Activated CD8-positive, alpha-beta memory T cell treated with anti-CD3 and anti-CD28 coated beads for 48 hours (primary cell): Measurements from ENCODE around the gene CLSTN2.

Experiments used
- DNase-seq, 3 experiments: peaks; one replicate each; pipeline ENCODE4 v3.0.0-alpha.2; 2020; ENCODE audit warnings: low read depth in 2 of 3, low spot score in 2 of 3

CLSTN2 gene

DNA sequence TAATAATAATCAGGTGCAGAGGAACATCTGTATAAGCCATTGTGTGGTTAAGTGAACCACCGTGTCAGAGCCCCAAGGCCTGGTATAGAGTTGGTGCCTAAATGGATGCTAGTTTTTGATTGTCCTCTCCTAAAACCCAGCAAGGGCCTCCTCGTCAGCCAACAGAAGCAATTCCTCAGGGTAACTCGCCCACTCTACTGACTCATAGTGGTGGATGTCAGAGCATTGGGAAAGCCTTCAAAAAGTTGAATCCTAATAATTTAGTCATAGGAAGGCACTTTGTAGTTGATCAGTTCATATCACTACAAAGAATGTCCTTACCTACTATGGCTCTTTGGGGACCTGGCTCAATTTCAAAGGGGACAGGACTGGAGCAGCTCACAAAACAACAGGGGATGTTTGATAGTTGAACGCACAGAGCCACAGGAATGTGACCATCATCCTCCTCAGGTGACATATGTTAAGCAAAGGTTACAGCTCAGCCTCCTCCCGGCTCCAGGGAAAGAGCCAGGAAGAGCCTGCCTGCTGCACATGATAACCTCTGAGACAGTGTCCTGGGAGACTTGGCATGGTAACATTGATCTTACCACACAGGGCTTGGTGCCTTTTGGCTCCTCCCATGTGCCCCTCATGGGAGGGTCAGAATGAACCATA lies 338.7 kb downstream of the CLSTN2 start:
- no peak for DNase-seq

DNA sequence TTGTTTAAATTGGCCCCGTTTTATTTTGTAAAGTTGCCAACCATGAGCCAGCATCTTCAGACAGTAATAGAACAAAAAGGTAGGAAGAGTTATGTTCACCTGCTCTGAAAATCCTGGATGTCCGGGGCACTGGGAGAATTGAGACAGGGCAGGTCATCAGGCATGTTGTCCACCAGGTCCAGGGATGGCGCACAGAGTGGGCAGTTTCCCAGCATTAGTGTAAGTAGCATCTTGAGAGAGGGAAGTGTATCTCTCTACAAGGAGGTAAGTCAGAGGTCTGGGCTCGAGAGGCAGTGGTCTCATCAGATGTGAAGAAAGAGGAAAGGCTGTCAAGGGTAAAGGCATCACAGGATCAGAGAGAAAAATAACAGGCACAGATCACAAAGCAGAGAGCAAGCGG lies 339.4 kb downstream of the CLSTN2 start:
- DNase-seq, result no peak

DNA sequence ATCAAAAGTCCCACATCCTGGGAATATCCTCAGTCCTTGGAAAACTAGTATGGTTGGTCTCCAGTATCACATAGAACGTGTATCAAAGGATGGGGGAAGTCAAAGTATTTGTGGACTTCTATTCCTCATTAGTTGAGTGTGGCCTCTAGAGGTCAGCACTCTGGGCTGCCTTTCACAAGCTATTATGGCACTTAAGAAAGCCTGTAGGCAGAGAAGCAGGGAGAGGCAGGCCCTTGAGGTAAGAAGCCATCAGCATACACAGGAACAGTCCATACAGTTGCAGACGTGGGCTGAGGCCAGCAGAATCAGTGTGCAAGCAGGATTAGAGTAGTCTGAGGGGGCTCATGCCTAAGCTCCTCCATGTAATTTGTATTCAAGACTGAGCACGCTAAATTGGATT lies 341.7 kb downstream of the CLSTN2 start:
- DNase-seq, result no peak

DNA sequence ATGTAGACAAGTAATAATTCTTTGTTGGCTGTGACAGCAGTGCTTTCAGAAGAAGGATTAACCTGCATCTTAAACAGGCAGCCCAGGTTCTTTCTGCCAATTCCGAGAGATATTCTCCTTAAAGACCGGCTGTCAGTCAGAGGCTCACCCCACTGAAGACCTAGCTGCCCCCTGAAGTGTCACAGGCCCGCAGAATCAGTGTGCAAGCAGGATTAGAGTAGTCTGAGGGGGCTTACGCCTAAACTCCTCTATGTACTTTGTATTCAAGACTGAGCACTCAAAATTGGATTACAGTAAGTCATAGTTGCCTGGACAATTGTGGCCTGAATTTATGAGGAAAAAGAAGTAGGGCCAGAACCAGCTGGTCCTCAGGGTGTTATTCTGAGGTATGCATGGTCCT lies 342.9 kb downstream of the CLSTN2 start:
- no peak for DNase-seq

DNA sequence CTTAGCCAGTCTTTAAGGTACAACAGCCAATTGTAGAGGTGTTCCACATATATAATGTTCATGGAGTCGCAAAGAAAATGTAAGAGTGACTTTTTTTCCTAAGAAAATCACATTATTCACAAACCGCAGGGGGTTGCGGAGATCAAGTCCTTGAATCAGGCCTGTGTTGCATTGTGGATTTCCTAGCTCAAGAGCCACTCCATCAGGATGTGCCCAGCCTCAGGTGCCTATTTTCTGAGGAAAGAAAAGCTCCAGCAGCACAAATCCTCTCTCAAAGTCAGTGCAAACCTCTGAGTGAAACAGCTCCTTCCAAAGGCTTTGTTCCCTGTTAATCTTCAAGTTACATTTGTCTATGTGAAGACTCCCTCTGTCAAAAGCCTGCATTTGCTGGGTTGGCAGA lies 349.4 kb downstream of the CLSTN2 start:
- no peak for DNase-seq

DNA sequence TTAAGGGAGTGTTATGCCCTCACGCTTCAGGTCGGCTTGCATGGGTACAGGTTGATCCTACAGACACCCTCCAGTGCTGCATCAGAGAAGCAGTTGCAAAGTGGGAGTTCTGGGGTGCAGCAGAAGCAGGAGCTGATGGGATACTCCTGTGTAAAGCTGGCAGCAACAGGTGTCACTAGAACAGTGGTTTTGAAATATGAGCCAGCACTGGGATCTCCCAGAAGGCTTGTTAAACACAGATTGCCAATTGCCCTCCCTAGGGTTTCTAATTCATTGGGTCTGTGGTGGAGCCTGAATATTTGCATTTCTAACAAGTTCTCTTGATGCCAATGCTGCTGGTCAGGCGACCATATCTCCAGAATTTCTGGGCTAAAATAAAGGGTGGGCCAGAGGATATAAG lies 350.4 kb downstream of the CLSTN2 start:
- DNase-seq, result no peak

DNA sequence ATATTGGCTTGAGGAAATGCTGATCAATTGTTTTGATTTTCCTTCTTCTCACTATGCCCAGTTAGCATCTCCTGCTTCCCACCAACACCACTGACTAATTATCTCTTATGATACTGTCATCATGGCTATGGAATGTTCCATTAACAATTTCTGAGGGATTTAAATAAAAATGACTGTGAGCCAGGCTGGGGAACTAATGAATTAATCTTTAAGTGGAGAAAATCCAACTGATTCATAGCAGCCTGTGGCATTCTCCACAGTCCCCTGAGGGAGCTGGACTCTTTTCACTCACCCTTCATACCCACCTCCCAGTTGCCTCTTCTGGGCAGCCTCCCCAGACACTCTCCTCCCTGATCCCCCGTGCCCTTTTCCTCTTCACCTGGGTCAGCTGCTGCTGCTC lies 353.6 kb downstream of the CLSTN2 start:
- DNase-seq, result no peak

DNA sequence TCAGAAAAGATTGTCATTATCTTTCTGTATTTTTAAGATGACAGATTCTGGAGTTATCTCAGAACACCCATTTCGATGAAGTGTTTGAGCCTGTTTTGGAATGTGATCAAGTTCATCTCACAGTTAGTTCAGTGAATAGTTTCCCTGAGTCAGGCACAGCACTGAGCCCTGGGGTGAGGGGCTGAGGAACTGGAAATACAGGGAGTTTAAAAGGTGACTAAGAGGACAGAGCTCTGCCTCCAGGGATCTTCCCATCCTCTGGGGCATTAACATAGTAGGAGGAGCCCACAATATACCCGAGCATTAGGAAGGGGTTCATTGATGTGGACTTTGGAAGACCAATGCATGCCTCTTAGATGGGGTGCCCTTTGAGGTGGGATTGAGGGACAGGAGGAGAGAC lies 355.1 kb downstream of the CLSTN2 start:
- DNase-seq, result no peak

DNA sequence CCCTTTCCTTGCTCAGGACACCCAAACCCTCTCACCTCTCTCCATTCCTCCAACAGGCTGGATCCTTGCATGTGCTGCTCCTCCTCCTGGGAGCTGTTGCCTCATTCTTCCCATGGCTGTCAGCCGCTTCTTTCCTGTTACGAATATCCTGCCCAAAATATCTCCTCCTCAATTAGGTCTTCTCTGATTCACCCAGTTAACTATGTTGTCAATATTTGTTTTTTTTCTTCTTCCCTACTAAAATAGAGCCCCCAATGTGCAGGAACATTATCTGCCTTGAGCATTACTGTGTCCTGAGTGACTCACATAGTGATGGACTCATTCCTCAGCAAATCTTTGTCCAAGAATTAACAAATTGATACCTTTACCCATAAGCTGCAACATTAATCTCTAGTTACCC lies 357.2 kb downstream of the CLSTN2 start:
- no peak for DNase-seq

DNA sequence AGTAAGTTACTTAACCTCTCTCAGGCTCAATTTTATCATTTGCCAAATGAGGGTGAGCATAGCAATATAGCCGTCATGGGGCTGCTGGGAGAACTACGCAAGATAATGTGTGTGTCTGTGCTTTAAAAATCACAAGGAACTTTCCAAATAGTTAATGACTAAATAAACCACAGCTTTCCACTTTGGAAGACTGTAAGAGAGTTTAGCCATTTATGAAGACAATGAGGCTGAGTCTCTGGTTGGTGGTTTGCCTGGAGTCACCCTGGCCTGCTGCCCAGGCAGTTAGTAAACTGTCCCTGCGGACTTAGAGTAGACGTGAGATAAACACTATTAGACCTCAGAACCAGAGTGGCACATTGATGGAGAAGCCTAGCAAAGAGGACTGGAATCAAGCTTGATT lies 357.7 kb downstream of the CLSTN2 start:
- DNase-seq, result no peak

DNA sequence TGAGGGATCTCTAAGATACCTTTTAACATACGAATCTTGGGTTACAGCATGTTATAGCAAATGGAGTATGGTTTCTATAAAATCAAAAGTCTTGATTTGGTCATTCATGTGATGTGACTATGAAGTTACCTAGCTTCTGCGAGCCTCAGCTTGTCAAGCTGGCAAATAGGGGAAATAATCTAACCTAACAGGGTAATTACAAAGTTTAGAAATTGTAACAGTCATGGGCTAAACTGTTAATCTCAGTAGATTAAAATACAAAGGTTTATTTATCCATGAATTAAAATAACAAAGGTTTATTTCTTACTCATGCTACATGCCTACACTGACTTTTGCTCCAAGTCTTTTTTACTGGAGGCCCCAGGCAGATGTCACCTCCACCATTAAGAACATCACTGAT lies 359.1 kb downstream of the CLSTN2 start:
- DNase-seq, result no peak

DNA sequence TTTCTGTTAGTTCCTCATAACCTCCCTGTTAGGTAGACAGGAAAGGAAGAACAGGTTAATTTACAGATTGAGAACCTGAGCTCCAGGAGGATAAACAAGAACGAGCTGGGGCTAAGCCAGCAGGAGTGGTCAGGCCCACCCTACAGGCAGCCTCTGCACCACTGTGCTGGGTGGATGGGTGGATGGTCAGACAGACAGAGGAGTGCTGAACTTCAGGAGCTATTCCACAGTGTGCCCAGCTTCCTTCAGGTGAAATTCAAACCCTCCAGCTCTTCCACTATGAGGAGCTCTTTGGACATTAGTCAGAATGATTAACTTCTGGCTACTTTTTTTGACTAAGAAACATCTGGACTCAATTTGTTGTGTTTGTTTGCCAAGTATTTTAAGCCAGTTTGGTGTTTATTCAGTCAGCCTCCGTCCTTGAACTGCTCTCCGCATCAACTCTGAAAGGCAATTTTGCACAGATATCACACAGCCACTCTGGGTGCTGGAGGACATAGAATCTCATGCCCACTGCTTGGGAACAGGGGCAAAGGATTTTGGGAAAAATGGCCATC lies 361.9 kb downstream of the CLSTN2 start:
- no peak for DNase-seq

DNA sequence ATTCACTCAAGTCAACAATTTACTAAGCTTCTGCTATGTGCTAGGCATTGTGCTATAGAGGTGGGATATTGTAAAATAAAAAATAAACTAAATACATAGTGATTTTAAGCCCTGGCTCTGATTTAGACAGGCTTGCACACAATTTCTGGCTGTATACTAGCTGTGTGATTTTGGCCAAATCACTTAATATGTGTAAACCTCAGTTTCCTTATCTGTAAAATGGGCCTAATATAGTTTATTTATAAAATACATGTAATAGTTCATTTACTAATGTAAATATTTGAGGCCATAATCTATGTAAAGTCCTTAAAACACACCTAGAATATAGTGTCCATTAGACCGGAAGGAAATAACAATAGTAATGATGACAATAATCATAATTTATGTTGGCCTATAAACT lies 363.1 kb downstream of the CLSTN2 start:
- no peak for DNase-seq

DNA sequence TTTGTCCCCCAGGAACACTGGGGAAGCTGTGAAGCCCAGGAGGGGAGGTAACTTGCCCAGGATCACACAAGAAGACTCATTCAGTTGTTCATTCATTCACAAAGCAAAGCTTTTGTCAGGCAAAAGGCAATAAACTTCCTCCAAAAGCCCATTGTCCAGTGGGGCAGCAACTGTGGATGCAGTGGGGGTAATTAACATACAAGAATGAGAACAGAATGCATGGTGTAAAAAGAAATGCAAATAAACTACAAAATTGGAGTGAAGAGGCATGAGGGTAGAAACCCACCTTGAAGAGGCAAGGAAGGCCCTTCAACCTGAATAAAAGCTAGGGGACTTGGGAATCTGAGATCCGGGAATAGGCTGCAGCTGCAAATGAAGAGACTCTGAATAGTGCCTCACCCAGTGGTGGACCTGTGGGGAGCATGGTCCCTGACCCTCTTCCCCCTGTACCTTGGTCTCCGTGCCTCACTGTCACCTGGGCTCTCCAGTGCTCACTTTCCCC lies 363.6 kb downstream of the CLSTN2 start:
- DNase-seq, result no peak

DNA sequence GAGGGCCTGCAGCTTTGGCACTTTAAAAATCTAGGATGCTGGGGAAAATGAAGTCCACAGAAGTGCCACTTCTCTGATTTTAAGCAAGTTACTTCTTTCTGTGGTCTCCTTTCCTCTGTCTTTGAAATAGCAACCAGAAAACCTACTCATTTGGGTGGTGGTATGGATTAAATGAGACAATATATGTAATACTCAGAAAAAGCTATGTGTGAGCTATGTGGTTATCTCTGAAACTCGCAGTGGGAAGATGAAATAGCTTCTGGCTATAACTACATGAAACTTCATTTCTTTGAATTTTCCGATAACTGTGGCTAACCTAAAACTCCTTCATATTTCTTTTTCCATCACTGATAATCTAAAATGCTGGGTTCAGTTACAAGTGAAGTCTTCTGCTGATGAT lies 368.9 kb downstream of the CLSTN2 start:
- no peak for DNase-seq

DNA sequence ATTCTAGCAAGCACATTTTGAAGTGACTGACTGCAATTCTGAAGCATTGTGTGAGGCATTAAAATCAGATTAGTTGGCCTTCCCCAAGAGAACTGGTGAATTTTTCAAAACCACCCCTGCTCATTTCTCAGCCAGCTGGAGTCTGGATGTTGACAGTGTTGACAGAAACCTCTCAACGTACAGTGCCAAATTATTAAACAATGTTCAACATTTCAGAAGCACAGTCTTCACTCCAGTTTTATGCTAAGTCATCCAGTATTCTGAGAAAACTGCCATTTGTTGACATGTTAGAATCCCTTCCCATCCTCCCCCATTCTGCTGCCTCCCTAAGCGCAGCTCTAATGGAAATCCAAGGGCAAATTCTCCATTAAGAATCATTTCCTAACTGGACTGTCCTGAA lies 373.6 kb downstream of the CLSTN2 start:
- DNase-seq, result no peak

DNA sequence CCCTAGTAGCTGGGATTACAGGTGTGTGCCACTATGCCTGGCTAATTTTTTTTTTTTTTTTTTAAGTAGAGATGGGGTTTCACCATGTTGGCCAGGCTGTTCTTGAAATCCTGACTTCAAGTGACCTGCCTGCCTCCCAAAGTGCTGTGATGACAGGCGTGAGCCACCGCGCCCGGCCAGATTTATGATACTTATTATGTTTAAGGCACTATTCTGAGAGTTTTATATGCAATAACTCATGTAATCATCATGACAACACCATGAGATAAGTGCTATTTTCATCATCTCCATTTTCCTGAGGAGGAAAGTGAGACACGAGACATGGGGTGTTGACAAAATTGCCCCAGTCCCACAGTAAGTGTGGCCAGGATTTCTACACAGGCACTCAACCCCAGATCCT lies 376.4 kb downstream of the CLSTN2 start:
- DNase-seq, result no peak

DNA sequence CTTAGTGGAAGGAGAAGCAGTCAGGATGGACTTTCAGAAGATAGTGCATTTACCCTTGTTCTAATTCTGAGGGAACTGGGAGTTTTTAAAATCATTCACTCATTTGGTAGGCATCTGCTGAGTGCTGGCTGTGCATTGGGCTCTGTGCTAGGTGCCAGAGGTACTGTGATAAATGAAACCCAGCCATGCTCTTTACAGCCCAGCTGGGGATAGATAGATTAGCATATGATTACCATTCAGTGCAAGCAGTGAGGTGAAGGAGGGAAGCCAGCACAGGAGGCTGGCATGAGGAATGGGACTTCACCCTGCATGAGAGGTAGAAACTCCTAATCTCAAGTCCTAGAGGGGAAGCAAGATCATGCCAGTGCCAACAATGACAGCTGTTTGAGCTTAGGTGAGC lies 381.0 kb downstream of the CLSTN2 start:
- no peak for DNase-seq

DNA sequence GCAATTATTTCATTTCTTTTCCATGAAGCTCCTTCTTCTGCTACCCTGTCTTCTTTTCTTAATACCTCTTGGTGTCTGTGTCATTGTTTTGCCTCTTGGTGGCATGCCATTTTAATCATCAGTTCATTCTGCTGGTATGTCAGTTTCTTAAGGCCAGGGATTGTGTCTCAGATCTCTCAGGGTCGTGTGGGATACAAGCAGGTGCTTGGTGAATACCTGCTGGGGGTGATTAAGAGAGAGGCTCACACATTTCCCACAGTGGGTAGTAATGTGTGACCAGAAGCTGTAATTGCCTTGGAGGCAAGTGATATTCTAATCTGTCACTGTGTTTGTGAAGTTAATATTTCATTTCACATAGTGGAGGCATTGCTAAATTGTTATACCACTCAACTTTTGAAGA lies 381.5 kb downstream of the CLSTN2 start:
- DNase-seq, result no peak

DNA sequence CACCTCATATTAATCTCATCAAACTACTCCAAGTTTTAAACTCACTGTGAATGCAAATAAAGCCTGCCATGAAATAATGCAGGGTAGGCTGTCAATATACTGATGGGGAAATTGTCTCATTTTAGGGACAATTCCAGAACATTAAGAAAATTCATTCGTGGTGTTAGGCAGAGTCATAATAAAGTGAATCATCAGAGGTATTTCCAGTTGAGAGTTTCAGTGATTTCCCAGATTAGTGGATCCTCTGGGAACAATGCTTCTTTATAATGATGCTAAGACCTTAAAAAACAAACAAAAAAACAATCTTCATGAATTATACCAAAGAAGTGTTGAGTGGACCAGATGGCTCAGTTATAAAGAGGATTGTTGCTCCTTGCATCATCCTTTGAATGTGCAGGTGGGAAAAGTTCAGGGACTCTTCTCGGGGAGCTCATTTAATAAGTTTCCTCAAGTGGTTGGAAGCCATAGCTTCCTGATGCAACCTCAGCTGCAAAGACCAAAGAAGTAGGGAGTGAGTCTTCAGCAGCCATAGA lies 381.9 kb downstream of the CLSTN2 start:
- DNase-seq, result no peak

DNA sequence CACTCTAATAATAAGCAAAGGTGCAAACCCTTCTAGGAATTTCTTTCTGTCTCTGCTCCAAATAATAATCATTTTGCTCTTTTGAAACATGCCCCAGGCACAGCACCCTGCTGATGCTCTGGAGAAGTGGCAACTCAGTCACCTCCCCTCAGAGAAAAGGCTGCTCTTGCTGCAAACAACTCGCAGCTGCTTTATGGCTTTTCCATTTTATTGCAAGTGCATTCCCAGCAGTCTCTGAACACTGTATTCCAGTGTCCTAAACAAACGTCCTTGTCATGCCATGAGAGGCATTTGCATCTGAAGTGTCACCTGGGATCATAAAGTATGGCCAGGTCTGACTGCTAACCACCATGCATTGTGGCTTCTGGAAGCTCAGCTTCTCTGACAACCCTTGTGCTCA lies 384.8 kb downstream of the CLSTN2 start:
- no peak for DNase-seq

DNA sequence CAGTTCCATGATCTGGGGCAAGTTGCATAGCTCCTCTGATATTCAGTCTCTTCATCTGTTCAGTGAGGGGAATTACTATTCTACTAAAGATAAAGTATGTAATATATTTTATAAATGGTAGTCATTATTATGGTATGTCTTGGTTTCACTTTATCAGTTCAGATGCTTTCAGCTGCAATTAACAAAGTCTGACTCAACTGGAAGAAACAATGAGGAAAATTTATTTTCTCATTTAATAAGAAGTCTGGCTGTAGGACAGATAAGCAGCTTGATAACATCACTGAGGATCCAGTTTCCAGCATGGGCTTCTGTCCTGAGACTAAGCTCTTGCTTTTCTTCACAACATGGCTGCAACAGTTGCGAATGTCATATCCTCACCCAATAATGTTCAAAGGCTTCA lies 388.6 kb downstream of the CLSTN2 start:
- no peak for DNase-seq

DNA sequence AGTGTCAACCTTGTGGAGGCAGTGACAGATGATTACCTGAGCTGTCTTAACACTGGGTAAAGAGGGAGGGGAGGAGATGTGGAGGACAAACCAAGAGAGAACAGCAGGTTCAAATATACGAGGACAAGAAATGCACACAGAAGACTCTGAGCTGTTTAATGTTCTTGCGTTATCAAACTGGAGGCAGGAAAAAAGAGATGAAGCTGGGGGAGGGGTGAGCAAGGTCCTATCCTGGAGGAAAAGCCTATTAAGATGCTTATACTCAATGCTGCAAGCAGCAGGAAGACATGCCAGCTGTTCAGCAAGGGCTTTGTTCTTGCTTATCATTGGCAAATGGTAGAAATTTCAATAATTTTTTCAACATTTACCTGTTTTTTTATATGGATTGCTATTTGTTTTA lies 397.1 kb downstream of the CLSTN2 start:
- DNase-seq, result no peak
